Psoas muscle (tissue), 8 donors: ENCODE measurements around the gene TRRAP. TPM values are rescaled to one million over a fixed set of nuclear protein-coding genes. Genes with fewer than 3 reads are reported as not detected.

Experiments
- ATAC-seq, 4 donors: fragments of 200-7000 bp; cut with Tn5 transposase; one replicate each; pipeline ENCODE4 v1.9.1; 2020; ENCODE audit warnings: moderate library complexity in 3 of 4, mild to moderate bottlenecking in 2 of 4
- DNase-seq, 2 donors: peaks; one replicate each; pipeline ENCODE4 v3.0.0-alpha.2; 2020
- H3K27ac ChIP-seq: fragments of 200-600 bp; one replicate; pipeline ENCODE4 v1.8.0; 2022
- H3K27me3 ChIP-seq, 3 donors: fragments of 200-600 bp in 1 of 3; one replicate each; pipeline versions ENCODE4 v1.6.1 to v1.8.0; 2013 to 2022; ENCODE audit warnings: low read length in 2 of 3, mild to moderate bottlenecking in 2 of 3, moderate library complexity in 1 of 3; ENCODE audit not compliant: insufficient read depth in 3 of 3
- H3K36me3 ChIP-seq, 2 donors: fragments of 200-600 bp in 1 of 2; one replicate each; pipeline versions ENCODE4 v1.6.1 to v1.8.0; 2013 to 2022; ENCODE audit warnings: low read depth in 1 of 2, mild to moderate bottlenecking in 1 of 2, moderate library complexity in 1 of 2; ENCODE audit not compliant: insufficient read depth in 1 of 2
- H3K4me1 ChIP-seq: fragments of 200-600 bp; one replicate; pipeline ENCODE4 v1.8.0; 2022
- H3K4me3 ChIP-seq: fragments of 200-600 bp; one replicate; pipeline ENCODE4 v1.8.0; 2022; ENCODE audit warnings: mild to moderate bottlenecking
- H3K9me3 ChIP-seq: fragments of 200-600 bp; one replicate; pipeline ENCODE4 v1.8.0; 2022
- WGBS, 3 donors: extraction: QIAGEN DNeasy Blood & Tissue Kit; methylation state at CpG; one replicate each; pipeline versions ENCODE4 v1.1.6 to v1.1.7; 2013; 5-methylcytosine and 5-hydroxymethylcytosine counted together
- intact Hi-C, 2 donors: fragments of 100-400 bp; cut with DNase I; formaldehyde crosslinking; loops; one replicate each; pipeline versions ENCODE4 v1.11.0 to v1.14.2; 2022
- polyA plus RNA-seq, 3 donors: library from polyadenylated mRNA; stranded (reverse); fragments of 200-250 nt; gene quantifications; one replicate each; pipeline ENCODE4 v1.2.3, GENCODE V29; 2013
- total RNA-seq, 4 donors: library from RNA; stranded (reverse); fragmentation: NEBNext Ultra II Directional in 2 of 4; extraction: Animal tissue kit (Norgen Biotek cat#: 25700) in 2 of 4; gene quantifications; one replicate each; pipeline versions ENCODE4 v1.2.1 to v1.2.4, GENCODE V29; 2021 to 2023
- TF ChIP-seq, protein P1 (sequence below): fragments of 200-600 bp; IDR thresholded peaks from one replicate; pipeline ENCODE4 v1.8.0; 2022; ENCODE audit warnings: antibody characterized with exemption
- donor health status: healthy with polysubstance abuse.
- donor health status: DM: no; HTN: no; CAD: no; lungs with moderate emphysema.
- donor health status: Bipolar disorder and iron deficiency.
- donor health status: healthy.
- donor health status: DM: yes; HTN: yes; CAD: no.
- donor health status: DM: no; HTN: no; CAD: no.
- donor health status: DM: no; HTN: no; CAD: no.
- donor health status: DM: yes; HTN: yes; CAD: no.

Gene TRRAP
- total and polyA plus RNA-seq, 7 donors: 3.8 to 21.3 (median 13.3) TPM

DNA sequence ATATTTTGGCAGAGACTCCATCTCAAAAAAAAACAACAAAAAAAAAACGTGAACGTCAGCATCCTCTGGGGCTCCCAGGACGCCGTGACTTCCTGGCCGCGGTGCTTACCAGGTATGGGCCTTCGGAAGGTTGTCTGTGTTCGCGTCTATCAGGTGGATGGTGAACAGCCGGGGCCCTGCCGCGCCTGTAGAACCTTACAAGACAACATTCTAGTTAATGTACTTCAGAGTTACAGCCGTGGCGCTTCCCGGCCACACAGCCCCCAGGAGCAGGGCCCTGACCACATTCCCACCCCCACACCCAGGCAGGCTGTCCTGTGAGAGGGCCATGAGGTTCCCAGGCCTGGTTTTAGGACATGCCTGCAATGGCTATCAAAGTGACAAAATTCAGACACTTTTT, 154.6 kb downstream of the TRRAP start:
- no peak for DNase-seq
- ATAC-seq: no peak
- Histone ChIP-seq H3K27ac (no peak overlapping the region), H3K9me3 (no peaks in the 10 kb centered on the region), H3K27me3 (no peaks in the 10 kb centered on the region), H3K4me1 (no peaks in the 10 kb centered on the region), H3K4me3 (no peak overlapping the region), H3K36me3 (peaks cover 14 to 97% of the 10 kb centered on the region in 2 donors)
- intact Hi-C loops: no loop called here
- TF ChIP-seq, protein P1, sequence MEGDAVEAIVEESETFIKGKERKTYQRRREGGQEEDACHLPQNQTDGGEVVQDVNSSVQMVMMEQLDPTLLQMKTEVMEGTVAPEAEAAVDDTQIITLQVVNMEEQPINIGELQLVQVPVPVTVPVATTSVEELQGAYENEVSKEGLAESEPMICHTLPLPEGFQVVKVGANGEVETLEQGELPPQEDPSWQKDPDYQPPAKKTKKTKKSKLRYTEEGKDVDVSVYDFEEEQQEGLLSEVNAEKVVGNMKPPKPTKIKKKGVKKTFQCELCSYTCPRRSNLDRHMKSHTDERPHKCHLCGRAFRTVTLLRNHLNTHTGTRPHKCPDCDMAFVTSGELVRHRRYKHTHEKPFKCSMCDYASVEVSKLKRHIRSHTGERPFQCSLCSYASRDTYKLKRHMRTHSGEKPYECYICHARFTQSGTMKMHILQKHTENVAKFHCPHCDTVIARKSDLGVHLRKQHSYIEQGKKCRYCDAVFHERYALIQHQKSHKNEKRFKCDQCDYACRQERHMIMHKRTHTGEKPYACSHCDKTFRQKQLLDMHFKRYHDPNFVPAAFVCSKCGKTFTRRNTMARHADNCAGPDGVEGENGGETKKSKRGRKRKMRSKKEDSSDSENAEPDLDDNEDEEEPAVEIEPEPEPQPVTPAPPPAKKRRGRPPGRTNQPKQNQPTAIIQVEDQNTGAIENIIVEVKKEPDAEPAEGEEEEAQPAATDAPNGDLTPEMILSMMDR: no peak
- 85 to 89% (median 88%) methylated on average over 15 of the region's 15 CpGs for WGBS, 3 donors

DNA sequence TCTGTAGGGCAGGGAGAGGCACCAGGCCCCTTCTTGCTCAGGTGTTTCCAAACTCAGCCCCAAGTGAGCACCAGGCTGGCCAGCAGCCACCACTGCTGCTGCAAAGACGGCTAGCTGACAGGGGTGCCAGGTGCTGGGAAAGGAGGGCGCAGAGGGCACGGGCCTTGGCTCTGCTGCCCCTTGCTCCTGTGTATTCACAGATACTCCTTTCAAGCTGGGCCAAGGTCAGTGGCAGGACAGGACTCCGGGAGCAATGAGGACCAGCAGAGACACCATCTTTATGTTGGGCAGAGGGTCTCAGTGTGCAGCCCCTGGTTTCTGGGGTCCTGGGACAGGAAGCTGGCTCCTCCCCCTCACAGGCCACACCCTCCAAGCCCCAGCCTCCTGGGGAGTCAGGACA, 155.4 kb downstream of the TRRAP start:
- ATAC-seq (peak in 1 of 4 donors; percentile 17), DNase-seq (no peak)
- H3K27ac ChIP-seq: peak overlapping the region; percentile 16
- TF ChIP-seq, protein P1: no peak
- H3K27me3 ChIP-seq: no peaks in the 10 kb centered on the region
- peaks cover 17 to 97% of the 10 kb centered on the region in 2 donors for H3K36me3 ChIP-seq
- WGBS, 3 donors: 34 to 53% (median 41%) methylated on average over 4 of the region's 4 CpGs
- H3K4me3 ChIP-seq: no peak overlapping the region
- intact Hi-C loops: no loop called here
- no peaks in the 10 kb centered on the region for H3K9me3 ChIP-seq
- no peaks in the 10 kb centered on the region for H3K4me1 ChIP-seq

DNA sequence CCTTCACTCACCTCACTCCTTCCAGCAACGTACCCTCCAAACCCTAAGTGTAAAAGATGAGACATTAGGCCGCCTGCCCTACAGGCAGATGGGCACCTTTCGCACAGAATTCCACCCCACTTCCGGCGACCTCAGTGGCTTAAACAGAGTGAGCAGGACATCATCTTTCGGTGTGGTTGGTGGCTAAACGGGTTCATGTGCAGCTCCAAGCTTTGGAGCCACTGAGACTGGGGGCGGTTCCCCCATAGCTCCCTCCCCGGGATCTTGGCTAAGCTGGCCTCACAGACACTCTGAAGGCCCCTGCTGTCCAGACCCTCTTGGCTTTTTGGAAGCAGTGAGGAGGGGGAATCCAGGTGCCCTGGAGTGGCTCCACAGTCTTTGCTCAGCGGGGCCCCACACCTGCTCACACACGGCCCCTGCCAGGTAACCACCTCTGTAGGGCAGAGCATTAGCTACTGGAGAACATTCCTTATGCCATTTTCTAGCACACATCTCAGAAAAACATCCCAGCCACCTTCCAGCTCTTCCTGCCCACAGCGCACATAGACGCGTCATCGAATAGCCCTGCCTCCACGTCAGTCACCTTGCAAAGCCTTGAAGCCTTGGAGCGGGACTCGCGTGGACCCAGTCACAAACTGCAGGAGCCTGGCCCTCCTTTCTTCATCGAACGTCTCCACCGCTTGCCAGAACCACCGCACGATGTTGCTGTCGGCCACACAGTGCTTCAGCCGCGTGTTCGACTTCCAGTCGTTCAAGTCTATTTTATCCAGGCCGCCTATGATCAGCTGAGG, 156.8 kb downstream of the TRRAP start:
- Histone ChIP-seq H3K36me3 (peaks cover 17 to 100% of the 10 kb centered on the region in 2 donors), H3K9me3 (no peaks in the 10 kb centered on the region), H3K4me3 (no peak overlapping the region), H3K27me3 (no peaks in the 10 kb centered on the region), H3K27ac (no peak overlapping the region), H3K4me1 (no peaks in the 10 kb centered on the region)
- WGBS, 3 donors: 91 to 93% (median 91%) methylated on average over 30 of the region's 30 CpGs
- TF ChIP-seq, protein P1: no peak
- intact Hi-C loops: no loop called here
- no peak for ATAC-seq
- no peak for DNase-seq

DNA sequence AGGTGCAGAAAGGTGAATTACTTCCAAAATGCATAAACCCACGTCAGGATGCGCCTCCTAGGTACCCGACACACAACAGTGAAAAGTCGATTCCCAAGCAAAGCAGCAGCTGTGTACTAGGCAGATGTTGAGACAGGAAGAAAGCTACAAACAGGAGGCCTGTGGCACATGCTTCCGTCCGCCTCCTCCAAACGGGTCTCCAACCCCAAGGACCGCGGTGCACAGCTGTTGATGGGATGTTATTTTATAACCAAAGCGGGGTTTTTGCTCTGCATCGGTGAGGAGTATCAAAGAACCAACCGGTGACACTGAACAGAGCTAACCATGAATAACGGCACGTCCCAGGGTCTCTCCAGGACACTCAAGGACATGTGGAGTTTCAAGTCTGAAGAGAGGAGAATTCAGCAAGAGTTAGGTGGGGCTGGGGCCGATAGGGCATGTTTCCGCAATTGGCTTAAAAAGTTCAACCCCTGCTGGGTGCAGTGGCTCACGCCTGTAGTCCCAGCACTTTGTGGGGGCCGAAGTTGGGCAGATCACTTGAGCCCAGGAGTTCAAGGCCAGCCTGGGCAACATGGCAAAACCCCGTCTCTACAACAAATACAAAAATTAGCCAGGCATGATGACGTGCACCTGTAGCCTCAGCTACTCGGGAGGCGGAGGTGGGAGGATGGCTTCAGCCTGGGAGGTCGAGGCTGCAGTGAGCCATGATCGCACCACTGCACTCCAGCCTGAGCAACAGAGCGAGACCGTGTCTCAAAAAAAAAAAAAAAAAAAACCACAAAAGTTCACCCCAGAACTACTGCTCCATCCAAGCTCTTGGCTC, 157.6 kb downstream of the TRRAP start:
- intact Hi-C loops: no loop called here
- Histone ChIP-seq H3K4me3 (no peak overlapping the region), H3K36me3 (peaks cover 17 to 99% of the 10 kb centered on the region in 2 donors), H3K9me3 (no peaks in the 10 kb centered on the region), H3K4me1 (no peaks in the 10 kb centered on the region), H3K27me3 (no peaks in the 10 kb centered on the region), H3K27ac (no peak overlapping the region)
- no peak for ATAC-seq
- TF ChIP-seq, protein P1: no peak
- no peak for DNase-seq
- WGBS, 3 donors: 85 to 88% (median 87%) methylated on average over 26 of the region's 26 CpGs
